Trophoblast cell (in vitro differentiated cells and primary cell): ENCODE measurements around the gene XIRP1.
"Not testable (repeated sequence)": the region's sequence is repeated elsewhere in the genome, so short reads cannot be mapped to it uniquely, and the experiment has no call there.

Source experiments
- DNase-seq, 2 donors: peaks; one replicate each; pipeline ENCODE4 v3.0.0-alpha.2; 2016
- H2AFZ ChIP-seq: 2 replicates; pipeline ENCODE4 v1.6.1; 2013; ENCODE audit warnings: low read length, moderate library complexity, mild to moderate bottlenecking; ENCODE audit not compliant: insufficient read depth, poor library complexity
- H2AK5ac ChIP-seq: 2 replicates; pipeline ENCODE4 v1.6.1; 2013; ENCODE audit warnings: mild to moderate bottlenecking, low read length
- H2BK120ac ChIP-seq: 2 replicates; pipeline ENCODE4 v1.6.1; 2013; ENCODE audit warnings: low read length, mild to moderate bottlenecking, moderate library complexity; ENCODE audit not compliant: insufficient read depth, poor library complexity
- H2BK12ac ChIP-seq: 2 replicates; pipeline ENCODE4 v1.6.1; 2013; ENCODE audit warnings: mild to moderate bottlenecking, low read length, moderate library complexity
- H2BK5ac ChIP-seq: 2 replicates; pipeline ENCODE4 v1.6.1; 2013; ENCODE audit warnings: low read length, low read depth, moderate library complexity, mild to moderate bottlenecking; ENCODE audit not compliant: poor library complexity
- H3K14ac ChIP-seq: 2 replicates; pipeline ENCODE4 v1.6.1; 2013; ENCODE audit warnings: mild to moderate bottlenecking, low read length
- H3K18ac ChIP-seq: 2 replicates; pipeline ENCODE4 v1.6.1; 2013; ENCODE audit warnings: mild to moderate bottlenecking, low read length
- H3K23ac ChIP-seq: 2 replicates; pipeline ENCODE4 v1.6.1; 2013; ENCODE audit warnings: low read length
- H3K27ac ChIP-seq: 2 replicates; pipeline ENCODE4 v1.5.1; 2013; ENCODE audit warnings: low read depth, mild to moderate bottlenecking, inconsistent platforms, low read length, moderate library complexity
- H3K27me3 ChIP-seq: 2 replicates; pipeline ENCODE4 v1.6.1; 2013; ENCODE audit warnings: inconsistent platforms, mild to moderate bottlenecking, low read length, moderate library complexity; ENCODE audit not compliant: insufficient read depth
- H3K36me3 ChIP-seq, 2 experiments: 1 replicate in 1 of 2; 2 replicates in 1 of 2; pipeline ENCODE4 v1.6.1; 2013; ENCODE audit warnings: low read length in 2 of 2, mild to moderate bottlenecking in 2 of 2, moderate library complexity in 1 of 2; ENCODE audit not compliant: insufficient read depth in 2 of 2, control insufficient read depth in 1 of 2
- H3K4ac ChIP-seq: 2 replicates; pipeline ENCODE4 v1.6.1; 2013; ENCODE audit warnings: low read depth, mild to moderate bottlenecking, low read length, moderate library complexity
- H3K4me1 ChIP-seq, 2 experiments: 1 replicate in 1 of 2; 2 replicates in 1 of 2; pipeline ENCODE4 v1.6.1; 2013; ENCODE audit warnings: low read length in 2 of 2, mild to moderate bottlenecking in 2 of 2, moderate library complexity in 1 of 2; ENCODE audit not compliant: insufficient read depth in 2 of 2, control insufficient read depth in 1 of 2
- H3K4me2 ChIP-seq: 2 replicates; pipeline ENCODE4 v1.6.1; 2013; ENCODE audit warnings: inconsistent platforms, mild to moderate bottlenecking, low read length, moderate library complexity
- H3K4me3 ChIP-seq: 2 replicates; pipeline ENCODE4 v1.5.1; 2013; ENCODE audit warnings: mild to moderate bottlenecking, low read depth, low read length, inconsistent platforms
- H3K79me1 ChIP-seq: one replicate; pipeline ENCODE4 v1.6.1; 2013; ENCODE audit warnings: low read length
- H3K79me2 ChIP-seq: 2 replicates; pipeline ENCODE4 v1.6.1; 2013; ENCODE audit warnings: low read length, mild to moderate bottlenecking; ENCODE audit not compliant: control insufficient read depth, insufficient read depth, poor library complexity
- H3K9ac ChIP-seq: 2 replicates; pipeline ENCODE4 v1.6.1; 2013; ENCODE audit warnings: mild to moderate bottlenecking, low read length
- H3K9me3 ChIP-seq: 2 replicates; pipeline ENCODE4 v1.6.1; 2013; ENCODE audit warnings: low read depth, mild to moderate bottlenecking, control low read depth, inconsistent platforms, low read length; ENCODE audit not compliant: insufficient read depth
- H4K12ac ChIP-seq: 2 replicates; pipeline ENCODE4 v1.6.1; 2013; ENCODE audit warnings: low read depth, mild to moderate bottlenecking, low read length, moderate library complexity
- H4K8ac ChIP-seq: 2 replicates; pipeline ENCODE4 v1.6.1; 2013; ENCODE audit warnings: low read depth, mild to moderate bottlenecking, low read length, moderate library complexity
- H4K91ac ChIP-seq: one replicate; pipeline ENCODE4 v1.6.1; 2013; ENCODE audit warnings: low read depth, mild to moderate bottlenecking, low read length, moderate library complexity
- WGBS: extraction: QIAGEN DNeasy Blood & Tissue Kit; methylation state at CpG from one replicate; pipeline ENCODE4 v1.1.7; 2013; ENCODE audit warnings: missing lambda C conversion rate; ENCODE audit not compliant: insufficient read length, insufficient coverage; ENCODE audit errors: extremely low coverage; 5-methylcytosine and 5-hydroxymethylcytosine counted together

Gene XIRP1

DNA sequence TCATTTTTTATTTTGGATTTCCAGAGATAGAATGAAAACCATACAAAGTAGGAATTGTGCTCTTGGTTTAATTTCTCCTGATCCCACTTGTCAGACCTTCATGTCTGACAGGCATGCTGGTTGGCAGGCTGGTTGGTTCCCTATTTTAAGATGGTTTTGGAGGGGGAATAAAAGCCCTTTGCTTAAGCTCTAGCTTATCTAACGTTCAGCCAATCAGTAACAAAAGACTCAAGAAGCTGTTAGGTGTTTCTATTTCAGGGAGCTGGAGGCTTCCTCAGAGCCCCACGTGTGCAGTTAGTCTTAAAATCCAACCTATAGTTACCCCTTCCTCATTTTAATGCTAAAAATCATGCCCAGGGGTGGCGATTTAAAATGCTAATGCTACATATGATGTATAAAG lies 40.5 kb upstream of the XIRP1 start:
- H2AFZ ChIP-seq, result no peak overlapping the region
- no peak overlapping the region for H3K23ac ChIP-seq
- no peak overlapping the region for H4K8ac ChIP-seq
- H3K4me2 ChIP-seq, result no peak overlapping the region
- H3K14ac ChIP-seq, result no peak overlapping the region
- H2BK120ac ChIP-seq, result no peak overlapping the region
- H3K9ac ChIP-seq, result no peak overlapping the region
- DNase-seq, result no peak
- H4K12ac ChIP-seq, result no peak overlapping the region
- no peaks in the 10 kb centered on the region for H3K79me2 ChIP-seq
- H3K79me1 ChIP-seq, result no peaks in the 10 kb centered on the region
- no peaks in the 10 kb centered on the region for H3K9me3 ChIP-seq
- no peak overlapping the region for H2BK12ac ChIP-seq
- no peaks in the 10 kb centered on the region for H3K4me1 ChIP-seq
- H4K91ac ChIP-seq, result no peak overlapping the region
- H3K27me3 ChIP-seq, result no peaks in the 10 kb centered on the region
- no peak overlapping the region for H3K4me3 ChIP-seq
- no peak overlapping the region for H2AK5ac ChIP-seq
- no CpG with 5 or more reads among the region's 3 CpGs for WGBS
- no peaks in the 10 kb centered on the region for H3K36me3 ChIP-seq
- H3K27ac ChIP-seq, result no peak overlapping the region
- no peak overlapping the region for H3K18ac ChIP-seq
- H3K4ac ChIP-seq, result no peak overlapping the region
- H2BK5ac ChIP-seq, result no peak overlapping the region

DNA sequence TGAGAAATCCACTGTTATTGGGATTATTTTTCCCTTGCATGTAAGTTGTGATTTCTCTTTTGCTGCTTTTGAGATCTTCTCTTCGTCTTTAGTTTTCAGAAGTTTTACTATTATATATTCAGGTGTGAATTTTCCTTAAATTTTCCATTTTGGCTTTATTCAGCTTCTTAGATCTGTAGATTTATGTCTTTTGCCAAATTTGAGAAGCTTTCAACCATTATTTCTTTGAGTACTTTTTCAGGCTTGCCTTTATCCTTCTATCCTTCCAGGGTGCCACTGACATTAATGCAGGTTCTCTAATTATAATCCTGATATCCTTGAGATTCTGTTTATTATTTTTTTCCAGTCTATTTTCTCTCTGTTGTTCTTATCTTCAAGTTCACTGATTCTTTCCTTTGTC lies 38.1 kb upstream of the XIRP1 start:
- no peaks in the 10 kb centered on the region for H3K79me2 ChIP-seq
- no peak overlapping the region for H2AK5ac ChIP-seq
- no peak overlapping the region for H4K12ac ChIP-seq
- no peak overlapping the region for H3K18ac ChIP-seq
- no peak overlapping the region for H3K4me2 ChIP-seq
- H3K9ac ChIP-seq, result no peak overlapping the region
- no peak overlapping the region for H3K23ac ChIP-seq
- no peaks in the 10 kb centered on the region for H3K4me1 ChIP-seq
- DNase-seq, result no peak
- no peak overlapping the region for H2BK12ac ChIP-seq
- no peak overlapping the region for H2BK120ac ChIP-seq
- no peak overlapping the region for H3K27ac ChIP-seq
- no peaks in the 10 kb centered on the region for H3K9me3 ChIP-seq
- no peaks in the 10 kb centered on the region for H3K79me1 ChIP-seq
- H2BK5ac ChIP-seq, result no peak overlapping the region
- no peak overlapping the region for H3K14ac ChIP-seq
- no peak overlapping the region for H4K91ac ChIP-seq
- H3K36me3 ChIP-seq, result no peaks in the 10 kb centered on the region
- no peaks in the 10 kb centered on the region for H3K27me3 ChIP-seq
- H3K4ac ChIP-seq, result no peak overlapping the region
- H3K4me3 ChIP-seq, result no peak overlapping the region
- H4K8ac ChIP-seq, result no peak overlapping the region
- H2AFZ ChIP-seq, result no peak overlapping the region
- no CpG with 5 or more reads among the region's 1 CpG for WGBS

- Histone ChIP-seq H4K12ac (no peak overlapping the region), H3K4ac (no peak overlapping the region), H3K9me3 (no peaks in the 10 kb centered on the region), H2AFZ (no peak overlapping the region), H2BK120ac (no peak overlapping the region), H4K8ac (no peak overlapping the region), H3K23ac (no peak overlapping the region), H3K4me1 (no peaks in the 10 kb centered on the region), H3K14ac (no peak overlapping the region), H3K79me1 (no peaks in the 10 kb centered on the region), H3K27ac (no peak overlapping the region), H3K79me2 (no peaks in the 10 kb centered on the region), H3K9ac (no peak overlapping the region), H2BK5ac (no peak overlapping the region), H4K91ac (no peak overlapping the region), H3K4me2 (no peak overlapping the region), H3K4me3 (no peak overlapping the region), H3K27me3 (no peaks in the 10 kb centered on the region), H3K36me3 (no peaks in the 10 kb centered on the region), H2BK12ac (no peak overlapping the region), H2AK5ac (no peak overlapping the region), H3K18ac (no peak overlapping the region)
- DNase-seq, result no peak
- no CpG with 5 or more reads among the region's 4 CpGs for WGBS
Measured at GRCh38 chr3:39228496-39228895, 36.1 kb upstream of the XIRP1 start.

GRCh38 chr3:39227596-39227995 lies 35.2 kb upstream of the XIRP1 start:
- not testable (repeated sequence) for H4K91ac ChIP-seq, H3K4me1 ChIP-seq, H2AFZ ChIP-seq, H3K4me3 ChIP-seq, H3K9me3 ChIP-seq, H3K36me3 ChIP-seq, H4K12ac ChIP-seq, H3K4me2 ChIP-seq, H3K18ac ChIP-seq, H4K8ac ChIP-seq, H2BK5ac ChIP-seq, H3K14ac ChIP-seq, H3K27me3 ChIP-seq, H3K9ac ChIP-seq, H3K79me2 ChIP-seq, H2AK5ac ChIP-seq, H3K27ac ChIP-seq, DNase-seq, H3K4ac ChIP-seq, H3K79me1 ChIP-seq, H2BK120ac ChIP-seq, H2BK12ac ChIP-seq, H3K23ac ChIP-seq
- no CpG with 5 or more reads among the region's 32 CpGs for WGBS
